Posterior cingulate gyrus (tissue), 11 donors: Measurements from ENCODE around the gene RHOH.
"Not testable (repeated sequence)": the region's sequence is repeated elsewhere in the genome, so short reads cannot be mapped to it uniquely, and the experiment has no call there.

ENCODE experiments used
- DNase-seq, 10 donors: peaks; one replicate each; pipeline versions ENCODE4 v3.0.0 to v3.0.0-alpha.2; 2020 to 2021; ENCODE audit warnings: mixed read lengths in 3 of 10
- intact Hi-C: fragments of 100-400 bp; cut with DNase I; formaldehyde crosslinking; loops from one replicate; pipeline ENCODE4 v1.15.1; 2023

Gene RHOH

DNA sequence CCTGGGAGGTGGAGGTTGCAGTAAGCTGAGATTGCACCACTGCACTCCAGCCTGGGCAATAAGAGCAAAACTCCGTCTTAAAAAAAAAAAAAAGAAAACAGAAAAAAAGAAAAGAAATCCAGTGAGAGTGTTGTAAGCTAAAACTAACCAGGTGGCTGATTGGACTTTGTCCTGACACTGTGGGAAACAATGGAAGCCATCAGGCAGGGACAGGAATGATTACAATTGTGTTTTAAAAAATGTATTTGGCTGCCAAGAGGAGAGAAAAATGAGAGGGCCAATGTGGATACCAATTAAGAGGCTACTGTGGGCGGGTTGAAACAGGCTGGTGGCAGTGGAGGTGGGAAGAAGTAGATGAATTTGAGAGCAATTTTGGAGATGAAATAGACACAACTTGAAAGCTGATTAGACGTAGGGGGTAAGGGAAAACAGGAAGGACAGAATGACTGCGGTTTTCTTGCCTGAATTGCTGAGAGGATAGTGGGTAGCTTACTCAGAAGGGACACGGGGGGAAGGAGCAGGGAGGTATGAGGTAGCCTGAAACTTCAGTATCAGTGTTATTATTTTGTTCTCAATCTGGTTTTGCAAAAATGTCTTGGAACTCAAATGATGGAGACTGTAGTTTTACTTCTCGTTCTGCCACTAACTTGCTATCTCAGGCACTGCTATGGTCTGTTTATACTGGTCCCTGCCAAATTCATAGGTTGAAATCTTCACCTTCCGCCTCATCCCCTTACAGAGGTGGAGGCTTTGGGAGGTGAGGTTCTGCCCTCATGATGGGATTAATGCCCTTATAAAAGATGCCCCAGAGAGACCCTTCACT lies 92.7 kb downstream of the RHOH start:
- DNase-seq: no peak
- intact Hi-C loops: no loop called here

DNA sequence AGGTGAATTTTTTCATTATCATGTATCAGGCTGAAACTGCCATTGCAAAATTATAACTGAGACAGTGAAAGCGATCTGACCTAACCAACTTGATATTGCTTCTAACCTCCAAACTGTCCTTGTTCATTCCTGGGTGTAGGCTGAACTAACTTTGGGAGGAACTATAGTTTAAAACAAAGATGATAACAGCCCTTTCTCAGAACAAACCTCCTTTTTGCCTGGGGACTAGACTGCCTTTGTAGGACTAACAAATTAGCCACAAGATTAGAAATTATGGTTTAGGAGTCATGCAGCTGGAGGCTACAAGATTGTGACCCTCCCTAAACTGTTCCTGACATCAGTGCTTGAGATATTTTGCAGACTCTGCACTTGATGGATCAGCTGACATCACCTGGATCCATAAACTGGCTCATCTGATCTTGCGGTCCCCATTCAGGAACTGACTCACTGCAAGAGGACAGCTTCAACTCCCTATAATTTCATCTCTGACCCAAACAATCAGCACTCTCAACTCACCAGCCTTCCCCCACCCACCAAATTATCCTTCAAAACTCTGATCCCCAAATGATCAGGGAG lies 93.9 kb downstream of the RHOH start:
- DNase-seq, intact Hi-C loops: not testable (repeated sequence)

- DNase-seq: no peak
- intact Hi-C loops: no loop called here
Measured at GRCh38 chr4:40292313-40292759, 95.5 kb downstream of the RHOH start.

DNA sequence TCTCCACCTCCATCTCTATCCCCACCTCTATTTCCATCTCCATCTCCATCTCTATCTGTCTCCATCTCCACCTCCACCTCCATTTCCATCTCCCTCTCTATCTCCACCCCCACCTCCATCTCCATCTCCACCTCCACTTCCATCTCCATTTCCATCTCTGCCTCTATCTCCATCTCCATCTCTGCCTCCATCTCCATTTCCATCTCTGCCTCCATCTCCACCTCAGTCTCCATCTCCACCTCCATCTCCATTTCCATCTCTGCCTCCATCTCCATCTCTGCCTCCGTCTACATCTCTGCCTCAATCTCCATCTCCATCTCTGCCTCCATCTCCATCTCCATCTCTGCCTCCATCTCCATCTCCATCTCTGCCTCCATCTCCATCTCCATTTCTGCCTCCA lies 97.5 kb downstream of the RHOH start:
- intact Hi-C loops: no loop called here

GRCh38 chr4:40295030-40295429 lies 98.2 kb downstream of the RHOH start:
- DNase-seq, intact Hi-C loops: not testable (repeated sequence)

More for the DNA sequence above, 97.5 kb downstream of the RHOH start:
- DNase-seq: no peak

DNA sequence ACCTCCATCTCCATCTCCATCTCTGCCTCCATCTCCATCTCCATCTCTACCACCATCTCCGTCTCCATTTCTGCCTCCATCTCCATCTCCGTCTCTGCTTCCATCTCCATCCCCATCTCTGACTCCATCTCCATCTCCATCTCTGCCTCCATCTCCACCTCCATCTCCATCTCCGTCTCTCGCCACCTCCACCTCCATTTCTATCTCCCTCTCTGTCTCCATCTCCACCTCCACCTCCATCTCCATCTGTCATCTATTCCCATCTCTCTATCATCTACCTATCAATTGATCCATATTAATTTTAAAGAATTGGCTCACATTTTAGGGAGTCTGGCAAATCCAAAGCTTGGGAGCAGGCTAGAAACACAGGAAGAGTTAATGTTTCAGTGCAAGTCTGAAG lies 98.7 kb downstream of the RHOH start:
- DNase-seq: no peak
- intact Hi-C loops: no loop called here
